Thymus (tissue), 11 donors: ENCODE results near the gene ZBTB20. TPM values are rescaled to one million over a fixed set of nuclear protein-coding genes. Genes with fewer than 3 reads are reported as not detected.

Experiments used
- DNase-seq, 9 donors: peaks; one replicate each; pipeline ENCODE4 v3.0.0-alpha.2; 2013; ENCODE audit warnings: low spot score in 9 of 9, low read depth in 6 of 9, missing footprints in 1 of 9
- H3K27ac ChIP-seq, 2 donors: one replicate each; pipeline ENCODE4 v1.5.1; 2013; ENCODE audit warnings: control low read depth in 1 of 2, low read depth in 1 of 2, low read length in 1 of 2, mild to moderate bottlenecking in 1 of 2, moderate library complexity in 1 of 2
- H3K27me3 ChIP-seq, 2 donors: one replicate each; pipeline ENCODE4 v1.5.1; 2013; ENCODE audit warnings: low read length in 1 of 2; ENCODE audit not compliant: control insufficient read depth in 2 of 2, insufficient read depth in 1 of 2
- H3K36me3 ChIP-seq, 2 donors: one replicate each; pipeline ENCODE4 v1.5.1; 2013; ENCODE audit warnings: low read length in 1 of 2, mild to moderate bottlenecking in 1 of 2, moderate library complexity in 1 of 2; ENCODE audit not compliant: control insufficient read depth in 2 of 2, insufficient read depth in 2 of 2
- H3K4me1 ChIP-seq, 2 donors: one replicate each; pipeline ENCODE4 v1.5.1; 2013; ENCODE audit warnings: low read length in 2 of 2; ENCODE audit not compliant: control insufficient read depth in 2 of 2, insufficient read depth in 2 of 2
- H3K4me3 ChIP-seq, 2 donors: one replicate each; pipeline ENCODE4 v1.5.1; 2013; ENCODE audit warnings: low read length in 2 of 2, control low read depth in 1 of 2, mild to moderate bottlenecking in 1 of 2
- H3K9me3 ChIP-seq, 2 donors: one replicate each; pipeline ENCODE4 v1.5.1; 2013; ENCODE audit warnings: low read length in 1 of 2, mild to moderate bottlenecking in 1 of 2; ENCODE audit not compliant: control insufficient read depth in 2 of 2, insufficient read depth in 1 of 2
- WGBS: extraction: QIAGEN DNeasy Blood & Tissue Kit; methylation state at CpG from one replicate; pipeline ENCODE4 v1.1.7; 2013; 5-methylcytosine and 5-hydroxymethylcytosine counted together
- polyA plus RNA-seq: library from polyadenylated mRNA; stranded (reverse); fragments of 200-250 nt; gene quantifications from one replicate; pipeline ENCODE4 v1.2.3, GENCODE V29; 2013
- total RNA-seq: library from RNA; stranded (reverse); fragments of 120-200 nt; gene quantifications from one replicate; pipeline ENCODE4 v1.2.4, GENCODE V29; 2013
- donor health status: healthy.

The ZBTB20 gene
- total and polyA plus RNA-seq, 2 donors = 1.2 to 8.9 TPM

GRCh38 chr3:114404590-114404989 lies 742.5 kb downstream of the ZBTB20 start:
- Histone ChIP-seq H3K27ac (no peak overlapping the region), H3K9me3 (no peaks in the 10 kb centered on the region), H3K4me1 (no peaks in the 10 kb centered on the region), H3K4me3 (no peak overlapping the region), H3K36me3 (no peaks in the 10 kb centered on the region), H3K27me3 (no peaks in the 10 kb centered on the region)
- 96% methylated on average over 6 of the region's 6 CpGs for WGBS
- no peak for DNase-seq

- no peaks in the 10 kb centered on the region for H3K36me3 ChIP-seq
- H3K9me3 ChIP-seq = no peaks in the 10 kb centered on the region
- H3K4me3 ChIP-seq = no peak overlapping the region
- 96% methylated on average over 3 of the region's 3 CpGs for WGBS
- H3K4me1 ChIP-seq = no peaks in the 10 kb centered on the region
- no peak overlapping the region for H3K27ac ChIP-seq
- no peak for DNase-seq
- no peaks in the 10 kb centered on the region for H3K27me3 ChIP-seq
These were observed 744.2 kb downstream of the ZBTB20 start for GRCh38 chr3:114402838-114403237.

- H3K9me3 ChIP-seq = no peaks in the 10 kb centered on the region
- no peak for DNase-seq
- no peaks in the 10 kb centered on the region for H3K4me1 ChIP-seq
- H3K4me3 ChIP-seq = no peak overlapping the region
- no peak overlapping the region for H3K27ac ChIP-seq
- H3K27me3 ChIP-seq = no peaks in the 10 kb centered on the region
- 96% methylated on average over 3 of the region's 3 CpGs for WGBS
- no peaks in the 10 kb centered on the region for H3K36me3 ChIP-seq
These were observed 745.7 kb downstream of the ZBTB20 start for GRCh38 chr3:114401346-114401745.

- no peak for DNase-seq
- 96% methylated on average over 4 of the region's 4 CpGs for WGBS
- Histone ChIP-seq H3K36me3 (no peaks in the 10 kb centered on the region), H3K27ac (no peak overlapping the region), H3K4me1 (no peaks in the 10 kb centered on the region), H3K9me3 (no peaks in the 10 kb centered on the region), H3K4me3 (no peak overlapping the region), H3K27me3 (no peaks in the 10 kb centered on the region)
These were observed 746.7 kb downstream of the ZBTB20 start for GRCh38 chr3:114400371-114400770.

- Histone ChIP-seq H3K27me3 (no peaks in the 10 kb centered on the region), H3K4me3 (no peak overlapping the region), H3K27ac (no peak overlapping the region), H3K36me3 (no peaks in the 10 kb centered on the region), H3K4me1 (no peaks in the 10 kb centered on the region), H3K9me3 (no peaks in the 10 kb centered on the region)
- no peak for DNase-seq
- WGBS = 94% methylated on average over 2 of the region's 2 CpGs
These were observed 752.5 kb downstream of the ZBTB20 start for GRCh38 chr3:114394551-114394950.

GRCh38 chr3:114393367-114394072 lies 753.6 kb downstream of the ZBTB20 start:
- WGBS = 96% methylated on average over 7 of the region's 7 CpGs
- H3K27me3 ChIP-seq = no peaks in the 10 kb centered on the region
- peaks cover 0 to 1% of the 10 kb centered on the region in 2 donors for H3K36me3 ChIP-seq
- H3K4me3 ChIP-seq = no peak overlapping the region
- H3K27ac ChIP-seq = peak overlapping the region in 1 of 2 donors; percentile 27
- DNase-seq = no peak
- no peaks in the 10 kb centered on the region for H3K4me1 ChIP-seq
- H3K9me3 ChIP-seq = no peaks in the 10 kb centered on the region

GRCh38 chr3:114392831-114393230 lies 754.3 kb downstream of the ZBTB20 start:
- H3K27ac ChIP-seq = no peak overlapping the region
- no peaks in the 10 kb centered on the region for H3K27me3 ChIP-seq
- DNase-seq = no peak
- WGBS = 100% methylated on average over 2 of the region's 2 CpGs
- no peaks in the 10 kb centered on the region for H3K4me1 ChIP-seq
- peaks cover 0 to 3% of the 10 kb centered on the region in 2 donors for H3K36me3 ChIP-seq
- no peaks in the 10 kb centered on the region for H3K9me3 ChIP-seq
- H3K4me3 ChIP-seq = no peak overlapping the region

GRCh38 chr3:114389156-114389555 lies 757.9 kb downstream of the ZBTB20 start:
- H3K4me3 ChIP-seq = no peak overlapping the region
- no peaks in the 10 kb centered on the region for H3K27me3 ChIP-seq
- 96% methylated on average over 4 of the region's 4 CpGs for WGBS
- H3K27ac ChIP-seq = no peak overlapping the region
- peaks cover 0 to 3% of the 10 kb centered on the region in 2 donors for H3K36me3 ChIP-seq
- no peaks in the 10 kb centered on the region for H3K9me3 ChIP-seq
- DNase-seq = peak in 1 of 9 donors; percentile 19
- H3K4me1 ChIP-seq = no peaks in the 10 kb centered on the region

- WGBS = 94% methylated on average over 4 of the region's 4 CpGs
- no peak overlapping the region for H3K27ac ChIP-seq
These were observed 762.6 kb downstream of the ZBTB20 start for GRCh38 chr3:114384558-114384903.

More at GRCh38 chr3:114384558-114384903, 762.6 kb downstream of the ZBTB20 start:
- Histone ChIP-seq H3K4me3 (no peak overlapping the region), H3K9me3 (no peaks in the 10 kb centered on the region), H3K27me3 (no peaks in the 10 kb centered on the region), H3K4me1 (no peaks in the 10 kb centered on the region), H3K36me3 (peaks cover 0 to 3% of the 10 kb centered on the region in 2 donors)
- DNase-seq = no peak
